Endothelial cell of umbilical vein (primary cell): ENCODE measurements around the gene APRT.

Experiments used
- CTCF ChIP-seq, 2 donors: IDR thresholded peaks; 1 replicate in 1 of 2; 2 replicates in 1 of 2; pipeline ENCODE4 v1.5.1; 2011; ENCODE audit warnings: low read length in 2 of 2, mild to moderate bottlenecking in 2 of 2, moderate library complexity in 2 of 2, control low read depth in 1 of 2, inconsistent platforms in 1 of 2, low read depth in 1 of 2; ENCODE audit not compliant: insufficient read depth in 1 of 2; ENCODE audit errors: extremely low read depth in 1 of 2
- EZH2 ChIP-seq: IDR thresholded peaks from 2 replicates; pipeline ENCODE4 v1.6.1; 2012; ENCODE audit warnings: borderline replicate concordance, low read depth, mild to moderate bottlenecking, moderate library complexity, low read length, inconsistent platforms; ENCODE audit not compliant: severe bottlenecking
- JUN ChIP-seq: IDR thresholded peaks from 2 replicates; pipeline ENCODE4 v1.6.1; 2011; ENCODE audit warnings: borderline replicate concordance, low read depth; ENCODE audit not compliant: insufficient read length, insufficient read depth
- MAX ChIP-seq: IDR thresholded peaks from 2 replicates; pipeline ENCODE4 v1.6.1; 2011; ENCODE audit not compliant: insufficient read depth, insufficient read length
- MYC ChIP-seq: IDR thresholded peaks from one replicate; pipeline ENCODE4 v1.6.1; 2011; ENCODE audit warnings: mild to moderate bottlenecking, low read depth, low read length
- POLR2A ChIP-seq: IDR thresholded peaks from 2 replicates; pipeline ENCODE4 v1.6.1; 2012; ENCODE audit warnings: low read depth, mild to moderate bottlenecking, control low read depth, low read length
- POLR2AphosphoS5 ChIP-seq: IDR thresholded peaks from 2 replicates; pipeline ENCODE4 v1.6.1; 2012; ENCODE audit warnings: low read depth, mild to moderate bottlenecking, control low read depth, low read length, moderate library complexity; ENCODE audit not compliant: insufficient read depth

- TF ChIP-seq EZH2 (no peak), POLR2A (no peak), CTCF (IDR thresholded peaks at IDR 0.05; ENCODE audit: extremely low read depth in 1 of 2, insufficient read depth in 1 of 2, low read depth in 1 of 2, low read length in 2 of 2) (no peak), MAX (no peak), POLR2AphosphoS5 (no peak), JUN (no peak), MYC (no peak)
These were observed 26.8 kb upstream of the APRT start for GRCh38 chr16:88838566-88838965.
